ENCODE results near the gene ATP9A.

DNA sequence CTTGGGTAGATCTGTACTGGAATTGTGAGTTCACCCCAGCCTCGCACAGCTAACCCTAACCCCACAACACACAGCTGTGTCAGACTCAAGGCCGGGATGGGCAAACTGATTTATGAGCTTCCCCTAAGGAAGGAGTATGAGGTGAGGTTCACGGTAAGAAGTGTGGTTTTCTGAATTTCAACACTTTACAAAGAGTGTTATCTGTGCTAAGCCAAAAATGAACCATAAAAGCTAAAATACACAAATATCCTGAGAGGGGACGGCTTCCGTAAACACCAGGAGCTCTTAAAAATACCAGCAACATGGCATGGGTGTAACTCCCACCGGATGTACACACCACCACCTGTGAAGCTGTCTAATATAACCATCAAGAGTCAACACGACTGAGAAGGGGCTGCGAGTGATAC, 101.2 kb downstream of the ATP9A start:
- TF ChIP-seq, protein P1, sequence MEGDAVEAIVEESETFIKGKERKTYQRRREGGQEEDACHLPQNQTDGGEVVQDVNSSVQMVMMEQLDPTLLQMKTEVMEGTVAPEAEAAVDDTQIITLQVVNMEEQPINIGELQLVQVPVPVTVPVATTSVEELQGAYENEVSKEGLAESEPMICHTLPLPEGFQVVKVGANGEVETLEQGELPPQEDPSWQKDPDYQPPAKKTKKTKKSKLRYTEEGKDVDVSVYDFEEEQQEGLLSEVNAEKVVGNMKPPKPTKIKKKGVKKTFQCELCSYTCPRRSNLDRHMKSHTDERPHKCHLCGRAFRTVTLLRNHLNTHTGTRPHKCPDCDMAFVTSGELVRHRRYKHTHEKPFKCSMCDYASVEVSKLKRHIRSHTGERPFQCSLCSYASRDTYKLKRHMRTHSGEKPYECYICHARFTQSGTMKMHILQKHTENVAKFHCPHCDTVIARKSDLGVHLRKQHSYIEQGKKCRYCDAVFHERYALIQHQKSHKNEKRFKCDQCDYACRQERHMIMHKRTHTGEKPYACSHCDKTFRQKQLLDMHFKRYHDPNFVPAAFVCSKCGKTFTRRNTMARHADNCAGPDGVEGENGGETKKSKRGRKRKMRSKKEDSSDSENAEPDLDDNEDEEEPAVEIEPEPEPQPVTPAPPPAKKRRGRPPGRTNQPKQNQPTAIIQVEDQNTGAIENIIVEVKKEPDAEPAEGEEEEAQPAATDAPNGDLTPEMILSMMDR (IDR thresholded peaks at IDR 0.05), result no peak
- TF ChIP-seq POLR2A (IDR thresholded peaks at IDR 0.05), result no peak
